ENCODE measurements around the gene HNRNPA3. TPM values are rescaled to one million over a fixed set of nuclear protein-coding genes. Genes with fewer than 3 reads are reported as not detected.
"Not testable (repeated sequence)": the region's sequence is repeated elsewhere in the genome, so short reads cannot be mapped to it uniquely, and the experiment has no call there.

HNRNPA3 gene
- total RNA-seq, result 66.6 TPM
- long read RNA-seq, transcript HNRNPA3-201 (11 exons, 2,067 nt), result major isoform, 14 of 21 reads
- long read RNA-seq, partial matches to known transcripts, result 1 of 21 reads
- long read RNA-seq, other reads (novel, unspliced or antisense), result 6 of 21 reads

- peak; percentile 99 for DNase-seq (ENCODE audit: missing footprints)
- intact Hi-C loops (cut with DNase I), result loop anchor here (1.0 to 5.0 kb wide), 3 partner anchors 35 to 51 kb away; no protein-coding TSS in a partner anchor
- peak; percentile 96 for ATAC-seq
Measured at GRCh38 chr2:177212106-177212890, at the start of gene HNRNPA3. Gene HNRNPA3 (plus strand): TSS chr2:177212794. CDS start chr2:177212800, 6 bp downstream.

- DNase-seq (ENCODE audit: missing footprints) (no peak), ATAC-seq (no peak)
- intact Hi-C loops (cut with DNase I), result loop anchor here (1.0 to 5.0 kb wide), 3 partner anchors 170 to 438 kb away; no protein-coding TSS in a partner anchor
Measured at GRCh38 chr2:177164131-177164530, 48.5 kb upstream of the HNRNPA3 start.

- ATAC-seq, result peak; percentile 91
- intact Hi-C loops (cut with DNase I), result loop anchor here (1.0 to 5.0 kb wide), 6 partner anchors 48 to 438 kb away; partner anchors contain the start of gene HNRNPA3
- DNase-seq (ENCODE audit: missing footprints), result peak; percentile 85
Measured at GRCh38 chr2:177164584-177165052, 48.0 kb upstream of the HNRNPA3 start.

GRCh38 chr2:177165061-177165583 lies 47.5 kb upstream of the HNRNPA3 start:
- ATAC-seq, result peak; percentile 74
- no peak for DNase-seq (ENCODE audit: missing footprints)
- intact Hi-C loops (cut with DNase I), result loop anchor here (1.0 to 2.0 kb wide), 4 partner anchors 47 to 252 kb away; partner anchors contain the start of gene HNRNPA3

- intact Hi-C loops (cut with DNase I), result loop anchor here (1.0 to 2.0 kb wide), 5 partner anchors 46 to 593 kb away; partner anchors contain the start of gene HNRNPA3
Measured at GRCh38 chr2:177165721-177166711, 46.6 kb upstream of the HNRNPA3 start.

GRCh38 chr2:177169810-177170514 lies 42.6 kb upstream of the HNRNPA3 start:
- ATAC-seq (no peak), DNase-seq (ENCODE audit: missing footprints) (no peak)
- intact Hi-C loops (cut with DNase I), result no loop called here

More at GRCh38 chr2:177165721-177166711, 46.6 kb upstream of the HNRNPA3 start:
- ATAC-seq, result peak; percentile 36
- no peak for DNase-seq (ENCODE audit: missing footprints)

- intact Hi-C loops (cut with DNase I), result no loop called here
- peak; percentile 27 for ATAC-seq
- no peak for DNase-seq (ENCODE audit: missing footprints)
Measured at GRCh38 chr2:177171418-177171865, 41.2 kb upstream of the HNRNPA3 start.

GRCh38 chr2:177172034-177172880 lies 40.3 kb upstream of the HNRNPA3 start:
- intact Hi-C loops (cut with DNase I), result no loop called here
- ATAC-seq (no peak), DNase-seq (ENCODE audit: missing footprints) (no peak)

GRCh38 chr2:177174486-177174885 lies 38.1 kb upstream of the HNRNPA3 start:
- DNase-seq (ENCODE audit: missing footprints) (no peak), ATAC-seq (no peak)
- intact Hi-C loops (cut with DNase I), result no loop called here

GRCh38 chr2:177175917-177176668 lies 36.5 kb upstream of the HNRNPA3 start:
- ATAC-seq, result no peak
- intact Hi-C loops (cut with DNase I), result no loop called here
- DNase-seq (ENCODE audit: missing footprints), result no peak

- DNase-seq (ENCODE audit: missing footprints) (no peak), ATAC-seq (no peak)
- intact Hi-C loops (cut with DNase I), result no loop called here
Measured at GRCh38 chr2:177178797-177179196, 33.8 kb upstream of the HNRNPA3 start.

GRCh38 chr2:177179227-177179626 lies 33.4 kb upstream of the HNRNPA3 start:
- intact Hi-C loops (cut with DNase I), result no loop called here
- ATAC-seq (no peak), DNase-seq (ENCODE audit: missing footprints) (no peak)

GRCh38 chr2:177179671-177180070 lies 32.9 kb upstream of the HNRNPA3 start:
- ATAC-seq; intact Hi-C loops (cut with DNase I); DNase-seq (ENCODE audit: missing footprints): not testable (repeated sequence)

- intact Hi-C loops (cut with DNase I), result no loop called here
- ATAC-seq, result no peak
Measured at GRCh38 chr2:177180269-177181000, 32.2 kb upstream of the HNRNPA3 start.

GRCh38 chr2:177183860-177184259 lies 28.7 kb upstream of the HNRNPA3 start:
- ATAC-seq (no peak), DNase-seq (ENCODE audit: missing footprints) (no peak)
- intact Hi-C loops (cut with DNase I), result no loop called here

More at GRCh38 chr2:177180269-177181000, 32.2 kb upstream of the HNRNPA3 start:
- no peak for DNase-seq (ENCODE audit: missing footprints)

All from Right ventricle myocardium inferior (tissue), 1 donor.